ENCODE results near the gene SSU72.

DNA sequence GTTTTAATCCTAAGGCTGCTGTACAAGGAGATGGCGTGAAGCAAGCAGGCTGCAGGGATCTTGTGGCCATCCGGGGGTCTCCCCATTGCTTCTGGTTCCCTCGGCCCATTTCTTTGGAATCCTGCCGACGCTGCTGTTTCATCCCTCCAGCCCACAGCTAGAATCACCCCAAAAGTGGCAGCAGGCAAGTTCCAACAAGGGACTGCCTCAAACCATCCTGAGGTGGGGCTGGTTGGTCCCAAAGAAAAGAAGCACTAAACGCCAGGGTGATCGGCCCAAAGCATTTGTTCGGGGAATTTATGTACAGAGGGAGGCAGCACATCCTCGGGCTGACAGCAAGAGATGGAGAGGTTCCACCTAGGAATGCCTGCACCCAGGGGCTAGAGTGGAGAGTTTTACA, 36.1 kb upstream of the SSU72 start:
- TF ChIP-seq, protein P1, sequence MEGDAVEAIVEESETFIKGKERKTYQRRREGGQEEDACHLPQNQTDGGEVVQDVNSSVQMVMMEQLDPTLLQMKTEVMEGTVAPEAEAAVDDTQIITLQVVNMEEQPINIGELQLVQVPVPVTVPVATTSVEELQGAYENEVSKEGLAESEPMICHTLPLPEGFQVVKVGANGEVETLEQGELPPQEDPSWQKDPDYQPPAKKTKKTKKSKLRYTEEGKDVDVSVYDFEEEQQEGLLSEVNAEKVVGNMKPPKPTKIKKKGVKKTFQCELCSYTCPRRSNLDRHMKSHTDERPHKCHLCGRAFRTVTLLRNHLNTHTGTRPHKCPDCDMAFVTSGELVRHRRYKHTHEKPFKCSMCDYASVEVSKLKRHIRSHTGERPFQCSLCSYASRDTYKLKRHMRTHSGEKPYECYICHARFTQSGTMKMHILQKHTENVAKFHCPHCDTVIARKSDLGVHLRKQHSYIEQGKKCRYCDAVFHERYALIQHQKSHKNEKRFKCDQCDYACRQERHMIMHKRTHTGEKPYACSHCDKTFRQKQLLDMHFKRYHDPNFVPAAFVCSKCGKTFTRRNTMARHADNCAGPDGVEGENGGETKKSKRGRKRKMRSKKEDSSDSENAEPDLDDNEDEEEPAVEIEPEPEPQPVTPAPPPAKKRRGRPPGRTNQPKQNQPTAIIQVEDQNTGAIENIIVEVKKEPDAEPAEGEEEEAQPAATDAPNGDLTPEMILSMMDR (IDR thresholded peaks at IDR 0.05), result no peak
- TF ChIP-seq POLR2A (IDR thresholded peaks at IDR 0.05) (no peak), POLR2AphosphoS5 (IDR thresholded peaks at IDR 0.05) (no peak), EP300 (IDR thresholded peaks at IDR 0.05) (no peak)
